ENCODE results near the gene OTOF.

Gene OTOF

GRCh38 chr2:26521054-26521912 lies 43.4 kb upstream of the OTOF start:
- ChIA-PET CTCF (interaction anchor here (0.9 to 2.8 kb wide), 4 partner anchors 10 to 84 kb away, joined by 3 to 12 read pairs (median 6); no protein-coding TSS in a partner anchor), POLR2A (ENCODE audit: low non-redundant PET) (no interaction called here)
- H3K27ac ChIP-seq, result no peak overlapping the region
- DNase-seq (ENCODE audit: low spot score), result peak; percentile 26
- TF ChIP-seq CTCF (conservative IDR thresholded peaks at IDR 0.05; ENCODE audit: low read depth), result no peak

DNA sequence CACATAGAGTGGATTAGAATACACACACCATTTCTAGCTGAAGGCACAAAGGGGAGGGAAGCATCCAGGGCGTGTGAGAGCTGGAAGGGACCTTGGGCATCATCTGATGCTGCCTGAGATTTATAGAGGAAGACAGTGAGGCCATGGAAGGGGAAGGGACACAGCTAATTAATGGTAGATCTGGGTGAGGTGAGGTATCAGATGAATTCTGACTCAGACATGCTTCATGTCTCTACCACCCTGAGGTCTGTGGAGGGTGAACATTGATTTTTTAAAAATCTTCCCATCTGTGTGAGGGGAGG lies 42.2 kb upstream of the OTOF start:
- POLR2A ChIA-PET (ENCODE audit: low non-redundant PET), result no interaction called here
- DNase-seq (ENCODE audit: low spot score), result no peak
- H3K27ac ChIP-seq, result no peak overlapping the region
- TF ChIP-seq CTCF (conservative IDR thresholded peaks at IDR 0.05; ENCODE audit: low read depth), result no peak
- CTCF ChIA-PET, result interaction anchor here (0.6 to 1.8 kb wide), 3 partner anchors 16 to 89 kb away, joined by 3 to 6 read pairs (median 5); no protein-coding TSS in a partner anchor

- POLR2A ChIA-PET (ENCODE audit: low non-redundant PET), result no interaction called here
- CTCF ChIA-PET, result interaction anchor here (0.6 to 1.8 kb wide), 3 partner anchors 15 to 137 kb away, joined by 3 to 6 read pairs (median 3); no protein-coding TSS in a partner anchor
- no peak overlapping the region for H3K27ac ChIP-seq
- DNase-seq (ENCODE audit: low spot score), result no peak
- TF ChIP-seq CTCF (conservative IDR thresholded peaks at IDR 0.05; ENCODE audit: low read depth), result no peak
Observed at GRCh38 chr2:26519396-26520147, 41.6 kb upstream of the OTOF start.

DNA sequence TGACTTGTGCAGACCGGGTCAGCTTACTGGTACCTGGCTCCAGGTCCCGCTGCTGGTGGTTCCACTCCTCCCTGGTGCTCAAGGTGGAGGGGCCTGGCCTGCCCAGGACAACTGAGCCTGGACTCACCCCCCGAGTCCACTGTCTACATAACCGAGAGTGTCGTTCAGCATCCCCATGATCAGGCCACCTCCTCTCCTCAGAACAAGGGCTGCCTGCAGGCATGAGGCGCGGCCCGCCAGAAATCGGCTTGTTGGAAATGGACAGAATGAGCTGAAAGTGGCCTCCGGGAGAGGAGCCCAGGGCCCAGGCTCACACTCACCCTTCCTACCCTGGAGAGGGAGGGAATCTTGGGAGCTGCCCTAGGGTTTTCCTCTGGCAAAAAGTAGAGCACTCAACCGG lies 38.9 kb upstream of the OTOF start:
- no peak overlapping the region for H3K27ac ChIP-seq
- POLR2A ChIA-PET (ENCODE audit: low non-redundant PET), result no interaction called here
- no peak for DNase-seq (ENCODE audit: low spot score)
- TF ChIP-seq CTCF (conservative IDR thresholded peaks at IDR 0.05; ENCODE audit: low read depth), result no peak
- CTCF ChIA-PET, result interaction anchor here (0.6 to 1.4 kb wide), 2 partner anchors 14 to 61 kb away, joined by 3 read pairs; no protein-coding TSS in a partner anchor

DNA sequence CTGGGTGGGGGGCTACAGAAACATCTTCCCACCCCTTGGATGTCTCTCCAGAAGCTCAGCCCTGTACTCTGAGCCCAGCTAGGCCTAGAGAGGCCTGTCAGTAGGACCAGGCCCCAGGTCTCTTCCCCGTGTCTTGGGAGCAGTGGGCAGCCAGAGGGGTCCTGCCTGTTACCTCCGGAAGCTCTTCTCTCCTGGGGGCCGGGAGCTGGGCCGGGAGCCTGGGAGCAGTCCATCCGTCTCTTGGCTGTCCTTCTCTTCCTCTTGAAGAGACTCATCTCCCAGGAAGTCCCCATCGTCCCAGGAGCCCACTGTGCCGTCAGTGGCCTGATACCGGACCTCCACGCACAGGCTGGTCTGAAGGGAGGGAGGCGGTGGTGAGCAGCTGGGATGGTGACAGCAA lies 38.3 kb upstream of the OTOF start:
- no peak for TF ChIP-seq CTCF (conservative IDR thresholded peaks at IDR 0.05; ENCODE audit: low read depth)
- CTCF ChIA-PET, result interaction anchor here (0.6 to 1.4 kb wide), 2 partner anchors 13 to 62 kb away, joined by 3 read pairs; no protein-coding TSS in a partner anchor
- POLR2A ChIA-PET (ENCODE audit: low non-redundant PET), result no interaction called here
- H3K27ac ChIP-seq, result no peak overlapping the region
- DNase-seq (ENCODE audit: low spot score), result no peak

- ChIA-PET CTCF (interaction anchor here (1.4 kb wide), 1 partner anchor 62 kb away, joined by 3 read pairs; no protein-coding TSS in a partner anchor), POLR2A (ENCODE audit: low non-redundant PET) (no interaction called here)
- no peak overlapping the region for H3K27ac ChIP-seq
- no peak for TF ChIP-seq CTCF (conservative IDR thresholded peaks at IDR 0.05; ENCODE audit: low read depth)
- DNase-seq (ENCODE audit: low spot score), result no peak
Observed at GRCh38 chr2:26515771-26516170, 37.8 kb upstream of the OTOF start.

Measured in RWPE1 (cell line).